RCC 7860 (cell line): ENCODE results near the gene C4orf54.

Experiments
- DNase-seq: peaks from one replicate; pipeline ENCODE4 v3.0.0-alpha.2; 2015; ENCODE audit warnings: low spot score
- FAIRE-seq: peaks from 2 replicates; lab custom pipeline; 2012; peaks lifted over from hg19 to GRCh38; lab: Jason Lieb, UNC

C4orf54 gene

GRCh38 chr4:99657798-99658197, at the start of gene C4orf54:
TSS of gene C4orf54 (minus strand) at chr4:99657828. CDS start at chr4:99654648, 3,180 bp downstream.
- FAIRE-seq (no peak), DNase-seq (no peak)

GRCh38 chr4:99705891-99706290, 48.3 kb upstream of the C4orf54 start:
- DNase-seq (no peak), FAIRE-seq (no peak)

- FAIRE-seq = no peak
Measured at GRCh38 chr4:99696801-99697200, 39.2 kb upstream of the C4orf54 start.

GRCh38 chr4:99693140-99693539, 35.5 kb upstream of the C4orf54 start:
- DNase-seq (no peak), FAIRE-seq (no peak)

More at GRCh38 chr4:99696801-99697200, 39.2 kb upstream of the C4orf54 start:
- DNase-seq = no peak

DNA sequence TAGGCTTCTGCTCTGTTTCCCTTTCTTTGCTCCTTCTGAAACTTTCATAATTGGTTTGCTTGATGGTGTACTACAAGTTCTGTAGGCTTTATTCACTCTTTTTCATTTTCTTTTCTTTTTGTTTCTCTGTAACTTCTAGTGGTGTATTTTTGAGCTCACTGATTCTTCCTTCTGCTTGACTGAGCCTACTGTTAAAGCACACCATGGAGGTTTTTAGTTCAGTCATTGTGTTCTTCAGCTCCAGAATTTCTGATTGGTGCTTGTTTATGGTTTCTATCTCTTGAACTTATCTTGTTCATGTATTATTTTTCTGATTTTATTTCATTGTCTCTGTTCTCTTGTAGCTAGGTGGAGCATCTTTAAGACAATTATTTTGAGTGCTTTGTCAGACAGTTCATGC, 33.4 kb upstream of the C4orf54 start:
- FAIRE-seq (no peak), DNase-seq (no peak)

DNA sequence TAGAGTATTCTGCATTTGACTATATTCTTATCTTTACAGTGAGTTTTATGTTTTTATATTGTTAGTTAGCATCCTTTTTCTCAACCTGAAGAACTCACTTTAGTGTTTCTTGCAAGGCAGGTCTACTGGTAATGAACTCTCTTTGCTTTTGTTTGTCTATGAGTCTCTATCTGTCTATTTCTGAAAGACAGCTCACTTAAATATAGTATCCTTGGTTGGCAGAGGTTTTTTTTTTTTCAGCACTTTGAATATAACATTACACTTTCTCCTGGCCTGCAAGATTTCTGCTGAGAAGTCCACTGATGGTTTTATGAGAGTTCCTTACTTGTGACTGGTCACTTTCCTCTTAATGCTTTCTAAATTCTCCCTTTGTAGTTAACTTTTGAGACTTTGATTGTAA, 32.8 kb upstream of the C4orf54 start:
- no peak for DNase-seq
- no peak for FAIRE-seq

DNA sequence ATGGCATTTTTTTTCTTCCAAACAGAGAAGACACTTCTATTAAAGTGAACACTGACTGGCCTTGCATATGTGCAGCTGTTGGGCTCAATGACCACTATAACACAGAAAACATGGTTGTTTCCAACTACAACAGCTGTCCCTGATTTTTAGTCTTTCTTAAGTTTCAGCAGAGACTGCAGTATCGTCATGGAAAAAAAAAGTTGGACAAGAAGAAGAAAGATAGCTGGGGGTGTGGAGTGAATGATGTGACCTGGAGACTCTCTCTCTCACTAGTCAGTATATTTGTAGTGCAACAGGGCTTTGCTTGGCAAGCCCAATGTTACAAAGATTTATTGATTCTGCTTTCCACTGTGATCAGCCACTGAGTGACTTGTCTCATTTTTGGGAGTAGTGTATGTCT, 29.5 kb upstream of the C4orf54 start:
- DNase-seq (no peak), FAIRE-seq (no peak)

DNA sequence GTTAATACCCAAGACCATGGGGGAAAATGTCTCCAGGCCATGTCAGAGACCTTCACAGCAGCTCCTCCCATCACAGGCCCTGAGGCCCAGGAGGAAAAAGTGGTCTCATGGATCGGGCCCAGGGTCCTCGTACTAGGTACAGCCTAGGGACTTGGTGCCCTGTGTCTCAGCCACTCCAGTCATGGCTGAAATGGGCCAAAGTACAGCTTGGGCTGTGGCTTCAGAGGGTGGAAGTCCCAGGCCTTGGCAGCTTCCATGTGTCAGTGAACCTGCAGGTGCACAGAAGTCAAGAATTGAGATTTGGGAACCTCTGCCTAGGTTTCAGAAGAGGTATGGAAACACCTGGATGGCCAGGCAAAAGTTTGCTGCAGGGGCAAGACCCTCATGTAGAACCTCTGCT, 27.6 kb upstream of the C4orf54 start:
- no peak for DNase-seq
- FAIRE-seq = no peak

- DNase-seq (no peak), FAIRE-seq (no peak)
Measured at GRCh38 chr4:99683895-99684294, 26.3 kb upstream of the C4orf54 start.

GRCh38 chr4:99679976-99680375, 22.3 kb upstream of the C4orf54 start:
- FAIRE-seq (no peak), DNase-seq (no peak)

DNA sequence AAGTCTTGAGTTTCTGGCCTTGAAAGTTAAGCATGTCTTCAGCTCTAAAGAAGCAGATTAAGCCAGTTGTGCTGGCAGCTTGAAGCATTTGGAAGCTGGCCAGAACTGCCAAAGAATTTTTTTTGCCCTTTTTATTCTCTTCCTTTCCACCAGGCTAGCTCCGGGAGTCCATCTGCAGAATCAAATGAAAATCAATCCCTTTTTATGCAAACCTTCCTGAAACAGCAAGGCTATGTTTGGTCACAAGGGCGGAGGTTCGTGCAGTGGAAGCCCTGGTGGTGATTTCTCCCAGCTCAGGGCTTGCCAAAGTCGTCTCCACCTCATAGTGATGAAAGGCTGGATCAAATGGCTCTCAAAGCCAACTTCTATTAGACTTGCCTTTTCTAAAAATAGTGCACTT, 21.6 kb upstream of the C4orf54 start:
- FAIRE-seq (no peak), DNase-seq (no peak)

- DNase-seq = no peak
- FAIRE-seq = no peak
Measured at GRCh38 chr4:99677161-99677560, 19.5 kb upstream of the C4orf54 start.

DNA sequence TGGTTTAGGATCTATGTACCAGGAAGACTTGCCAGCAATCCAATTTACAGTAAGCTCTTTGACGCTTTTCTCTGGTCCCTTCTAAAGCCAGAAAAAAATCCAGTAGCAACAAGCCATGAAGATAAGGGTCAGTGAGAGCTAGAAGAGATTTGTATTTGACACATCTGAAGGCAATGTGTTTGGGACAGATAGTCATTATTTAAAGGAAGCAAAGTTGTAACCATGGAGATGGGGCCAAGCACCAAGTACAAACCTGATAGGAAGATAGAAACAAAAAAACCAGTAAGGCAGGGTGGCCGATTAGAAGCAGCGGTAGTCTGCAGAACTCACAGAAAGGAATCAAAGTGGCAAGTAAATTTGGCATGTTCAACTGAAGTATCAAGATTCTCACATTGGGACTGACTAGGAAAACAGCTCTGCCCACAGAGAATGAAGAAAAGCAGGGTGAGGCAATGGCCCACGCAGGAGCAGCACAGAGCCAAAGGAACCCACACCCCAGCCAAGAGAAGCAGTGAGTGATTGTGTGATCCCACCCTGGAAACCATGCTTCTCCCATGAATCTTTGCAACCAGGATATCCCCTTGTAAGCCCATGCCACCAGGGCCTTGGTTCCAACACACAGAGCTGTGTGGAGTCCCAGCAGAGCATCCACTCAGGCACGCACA, 12.9 kb upstream of the C4orf54 start:
- no peak for FAIRE-seq
- no peak for DNase-seq

DNA sequence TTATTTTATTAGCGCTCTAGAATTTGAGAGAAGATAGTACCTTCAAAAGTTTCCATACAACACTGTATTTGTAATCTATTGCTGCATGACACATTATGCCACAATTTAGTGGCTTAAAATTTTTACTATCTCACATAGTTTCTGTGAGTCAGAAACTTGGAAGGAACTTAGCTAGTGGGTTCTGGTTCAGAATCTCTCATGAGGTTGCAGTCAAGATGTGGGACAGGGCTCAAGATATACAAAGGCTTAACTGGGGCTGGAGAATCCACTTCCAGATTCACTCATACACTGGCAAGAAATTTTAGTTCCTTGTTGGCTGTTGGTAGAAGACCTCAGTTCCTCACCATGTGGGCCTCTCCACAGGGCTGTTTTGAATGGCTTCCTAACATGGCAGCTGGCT, 11.5 kb upstream of the C4orf54 start:
- FAIRE-seq (no peak), DNase-seq (no peak)

GRCh38 chr4:99668472-99668871, 10.8 kb upstream of the C4orf54 start:
- FAIRE-seq (no peak), DNase-seq (no peak)

DNA sequence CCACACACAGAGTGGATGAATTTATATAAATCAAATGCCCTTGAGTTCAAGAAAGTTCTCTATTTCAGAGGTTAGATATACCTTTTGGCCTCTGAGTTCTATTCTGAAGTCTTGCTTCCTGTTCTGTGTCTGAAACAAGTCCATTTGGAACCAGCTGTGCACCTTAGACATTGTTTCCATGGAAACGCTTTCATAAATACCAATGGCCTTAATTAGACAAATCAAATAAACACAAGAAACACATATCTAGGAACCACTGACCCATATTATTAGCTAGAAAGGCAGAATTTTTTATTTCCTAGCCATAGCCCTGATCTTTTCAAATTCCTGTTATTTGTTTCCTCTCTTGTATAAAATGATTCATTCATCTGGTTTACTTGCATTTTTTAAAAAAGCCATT, 8.4 kb upstream of the C4orf54 start:
- no peak for FAIRE-seq

GRCh38 chr4:99664716-99665115, 7.1 kb upstream of the C4orf54 start:
- no peak for FAIRE-seq

More for the DNA sequence above, 8.4 kb upstream of the C4orf54 start:
- DNase-seq = no peak

DNA sequence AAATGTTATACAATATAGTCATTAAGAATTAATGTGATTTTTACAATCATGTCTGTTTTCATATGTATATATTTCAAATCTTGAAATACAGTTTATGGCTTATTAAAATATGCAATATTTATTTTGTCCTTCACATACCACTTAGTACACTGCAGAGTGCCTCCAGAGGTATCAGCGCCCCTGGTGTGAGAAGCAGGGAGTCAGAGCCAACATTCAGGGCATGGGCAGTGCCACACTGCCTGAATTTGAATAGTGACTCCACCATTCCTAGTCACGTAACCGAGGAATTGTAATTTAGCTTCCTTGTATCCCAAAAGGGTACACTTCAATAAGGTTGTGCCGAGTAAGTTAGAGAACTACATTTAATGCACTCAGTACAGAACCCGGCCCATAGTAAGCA, 4.3 kb upstream of the C4orf54 start:
- FAIRE-seq = no peak
- DNase-seq = no peak

More at GRCh38 chr4:99664716-99665115, 7.1 kb upstream of the C4orf54 start:
- DNase-seq = no peak

GRCh38 chr4:99658666-99659065, 1.0 kb upstream of the C4orf54 start:
- FAIRE-seq (no peak), DNase-seq (no peak)

GRCh38 chr4:99655308-99656081, 2.1 kb downstream of the C4orf54 start:
- FAIRE-seq = no peak
- no peak for DNase-seq

GRCh38 chr4:99654361-99654761, 3.3 kb downstream of the C4orf54 start:
- no peak for DNase-seq
- no peak for FAIRE-seq

- DNase-seq (no peak), FAIRE-seq (no peak)
Measured at GRCh38 chr4:99653916-99654315, 3.7 kb downstream of the C4orf54 start.
